GM19324 (cell line): Measurements from ENCODE around the gene PHKB.

Source experiments
- ATAC-seq: cut with Tn5 transposase; IDR thresholded peaks from one replicate; pipeline ENCODE4 v1.9.1; 2021; ENCODE audit warnings: mild to moderate bottlenecking, moderate library complexity; ENCODE audit not compliant: unreplicated experiment, low FRiP score

The PHKB gene

GRCh38 chr16:47611848-47612493 is 150.8 kb downstream of the PHKB start:
- ATAC-seq, result no peak

- no peak for ATAC-seq
These were observed 151.6 kb downstream of the PHKB start for GRCh38 chr16:47612711-47613110.

- no peak for ATAC-seq
These were observed 152.1 kb downstream of the PHKB start for GRCh38 chr16:47613251-47613650.

GRCh38 chr16:47617732-47618131 is 156.6 kb downstream of the PHKB start:
- no peak for ATAC-seq

GRCh38 chr16:47622451-47623176 is 161.5 kb downstream of the PHKB start:
- ATAC-seq, result no peak

GRCh38 chr16:47624563-47624962 is 163.4 kb downstream of the PHKB start:
- no peak for ATAC-seq

GRCh38 chr16:47625115-47625567 is 164.0 kb downstream of the PHKB start:
- no peak for ATAC-seq

GRCh38 chr16:47626246-47626645 is 165.1 kb downstream of the PHKB start:
- no peak for ATAC-seq

- ATAC-seq, result no peak
These were observed 166.0 kb downstream of the PHKB start for GRCh38 chr16:47627085-47627639.

GRCh38 chr16:47627721-47628120 is 166.6 kb downstream of the PHKB start:
- ATAC-seq, result no peak

GRCh38 chr16:47631131-47631530 is 170.0 kb downstream of the PHKB start:
- ATAC-seq, result no peak

- ATAC-seq, result no peak
These were observed 173.0 kb downstream of the PHKB start for GRCh38 chr16:47634126-47634525.

- no peak for ATAC-seq
These were observed 173.6 kb downstream of the PHKB start for GRCh38 chr16:47634727-47635126.

GRCh38 chr16:47636501-47637099 is 175.5 kb downstream of the PHKB start:
- no peak for ATAC-seq

- ATAC-seq, result no peak
These were observed 177.0 kb downstream of the PHKB start for GRCh38 chr16:47638175-47638574.

- no peak for ATAC-seq
These were observed 179.5 kb downstream of the PHKB start for GRCh38 chr16:47640661-47641060.

GRCh38 chr16:47643323-47644000 is 182.3 kb downstream of the PHKB start:
- no peak for ATAC-seq

GRCh38 chr16:47644166-47644565 is 183.0 kb downstream of the PHKB start:
- no peak for ATAC-seq

GRCh38 chr16:47644661-47645060 is 183.5 kb downstream of the PHKB start:
- ATAC-seq, result no peak

- no peak for ATAC-seq
These were observed 185.8 kb downstream of the PHKB start for GRCh38 chr16:47646914-47647313.

GRCh38 chr16:47657032-47657431 is 195.9 kb downstream of the PHKB start:
- no peak for ATAC-seq
